WTC11 (cell line): ENCODE data around the gene PPTC7.
"Not testable (repeated sequence)": the region's sequence is repeated elsewhere in the genome, so short reads cannot be mapped to it uniquely, and the experiment has no call there.

Source experiments
- TF ChIP-seq, protein P1 (sequence below): fragments of 200-600 bp; IDR thresholded peaks from 2 replicates; pipeline ENCODE4 v1.8.0; 2022; ENCODE audit warnings: antibody characterized with exemption
- TF ChIP-seq, protein P2 (sequence below): sonication (generic); formaldehyde crosslinking; IDR thresholded peaks from 2 replicates; pipeline ENCODE4 v1.8.1; 2022; ENCODE audit warnings: mild to moderate bottlenecking, missing genetic modification reagents, moderate library complexity, borderline replicate concordance

DNA sequence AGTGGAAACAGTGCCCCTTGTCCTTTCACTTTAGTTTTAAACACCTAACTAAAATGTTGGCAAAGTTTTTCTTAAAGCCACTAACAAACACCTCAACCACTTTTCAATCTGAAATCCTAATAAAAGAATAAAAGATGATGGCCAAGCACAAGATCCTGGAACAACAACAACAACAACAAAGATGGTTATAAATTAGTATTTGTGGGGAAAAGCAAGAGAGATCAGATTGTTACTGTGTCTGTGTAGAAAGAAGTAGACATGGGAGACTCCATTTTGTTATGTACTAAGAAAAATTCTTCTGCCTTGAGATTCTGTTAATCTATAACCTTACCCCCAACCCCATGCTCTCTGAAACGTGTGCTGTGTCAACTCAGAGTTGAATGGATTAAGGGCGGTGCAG is 13.3 kb downstream of the PPTC7 start:
- TF ChIP-seq, protein P1, sequence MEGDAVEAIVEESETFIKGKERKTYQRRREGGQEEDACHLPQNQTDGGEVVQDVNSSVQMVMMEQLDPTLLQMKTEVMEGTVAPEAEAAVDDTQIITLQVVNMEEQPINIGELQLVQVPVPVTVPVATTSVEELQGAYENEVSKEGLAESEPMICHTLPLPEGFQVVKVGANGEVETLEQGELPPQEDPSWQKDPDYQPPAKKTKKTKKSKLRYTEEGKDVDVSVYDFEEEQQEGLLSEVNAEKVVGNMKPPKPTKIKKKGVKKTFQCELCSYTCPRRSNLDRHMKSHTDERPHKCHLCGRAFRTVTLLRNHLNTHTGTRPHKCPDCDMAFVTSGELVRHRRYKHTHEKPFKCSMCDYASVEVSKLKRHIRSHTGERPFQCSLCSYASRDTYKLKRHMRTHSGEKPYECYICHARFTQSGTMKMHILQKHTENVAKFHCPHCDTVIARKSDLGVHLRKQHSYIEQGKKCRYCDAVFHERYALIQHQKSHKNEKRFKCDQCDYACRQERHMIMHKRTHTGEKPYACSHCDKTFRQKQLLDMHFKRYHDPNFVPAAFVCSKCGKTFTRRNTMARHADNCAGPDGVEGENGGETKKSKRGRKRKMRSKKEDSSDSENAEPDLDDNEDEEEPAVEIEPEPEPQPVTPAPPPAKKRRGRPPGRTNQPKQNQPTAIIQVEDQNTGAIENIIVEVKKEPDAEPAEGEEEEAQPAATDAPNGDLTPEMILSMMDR: not testable (repeated sequence)
- TF ChIP-seq, protein P2, sequence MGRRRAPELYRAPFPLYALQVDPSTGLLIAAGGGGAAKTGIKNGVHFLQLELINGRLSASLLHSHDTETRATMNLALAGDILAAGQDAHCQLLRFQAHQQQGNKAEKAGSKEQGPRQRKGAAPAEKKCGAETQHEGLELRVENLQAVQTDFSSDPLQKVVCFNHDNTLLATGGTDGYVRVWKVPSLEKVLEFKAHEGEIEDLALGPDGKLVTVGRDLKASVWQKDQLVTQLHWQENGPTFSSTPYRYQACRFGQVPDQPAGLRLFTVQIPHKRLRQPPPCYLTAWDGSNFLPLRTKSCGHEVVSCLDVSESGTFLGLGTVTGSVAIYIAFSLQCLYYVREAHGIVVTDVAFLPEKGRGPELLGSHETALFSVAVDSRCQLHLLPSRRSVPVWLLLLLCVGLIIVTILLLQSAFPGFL (CRISPR knock-in tag): not testable (repeated sequence)
